NCI-H1436 (cell line): ENCODE measurements around the gene RIN1.

ENCODE experiments used
- DNase-seq: peaks from one replicate; lab custom pipeline; 2025; lab: John Stamatoyannopoulos, UW

RIN1 gene

DNA sequence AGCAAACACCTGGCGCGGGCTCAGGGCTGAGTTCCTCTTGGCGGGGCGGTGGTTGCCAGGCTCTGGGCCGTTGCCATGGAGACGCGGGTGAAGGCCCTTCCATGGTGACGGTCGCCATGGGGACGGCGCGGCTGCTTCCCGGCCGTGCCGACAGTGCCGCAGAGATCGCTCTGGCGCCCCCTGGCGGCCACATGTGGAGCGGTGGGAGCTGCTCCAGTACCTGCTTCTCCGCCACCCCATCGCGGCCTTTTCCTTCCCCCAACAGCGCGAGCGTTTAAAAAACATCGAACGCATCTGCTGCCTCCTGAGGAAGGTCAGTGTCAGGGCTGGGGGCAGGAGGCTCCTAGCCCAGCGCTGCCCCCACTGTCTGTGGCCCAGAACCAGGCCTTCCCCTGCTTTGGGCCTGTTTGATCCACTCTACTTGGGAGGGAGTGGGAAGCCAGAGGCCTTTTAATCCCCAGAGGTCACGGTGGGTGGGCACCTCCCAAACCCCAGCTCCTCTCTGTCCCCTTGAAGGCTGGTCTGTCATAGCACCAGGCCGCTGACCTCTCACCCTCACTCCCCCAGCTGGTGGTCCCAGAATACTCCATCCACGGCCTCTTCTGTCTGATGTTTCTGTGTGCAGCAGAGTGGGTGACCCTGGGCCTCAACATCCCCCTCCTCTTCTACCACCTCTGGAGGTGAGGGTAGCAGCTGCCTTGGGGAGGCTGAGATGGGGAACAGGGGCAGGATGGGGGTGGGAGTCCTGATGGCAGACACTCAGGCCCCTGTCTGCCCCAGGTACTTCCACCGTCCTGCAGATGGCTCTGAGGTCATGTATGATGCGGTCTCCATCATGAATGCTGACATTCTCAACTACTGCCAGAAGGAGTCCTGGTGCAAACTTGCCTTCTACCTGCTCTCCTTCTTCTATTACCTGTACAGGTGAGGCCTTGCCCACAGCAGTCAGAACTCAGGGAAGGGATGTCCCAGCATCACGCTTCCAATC, 53.5 kb downstream of the RIN1 start:
- DNase-seq, result peak; percentile 99
